Activated CD4-positive, CD25-positive, alpha-beta regulatory T cell treated with anti-CD3 and anti-CD28 coated beads, Interleukin-2, amount 50 U/mL, for 24 hours (primary cell): ENCODE data around the gene ZNF708.
"Not testable (repeated sequence)": the region's sequence is repeated elsewhere in the genome, so short reads cannot be mapped to it uniquely, and the experiment has no call there.

ENCODE experiments used
- ATAC-seq, 2 donors: fragments of 150-1000 bp; cut with Tn5 transposase; one replicate each; pipeline ENCODE4 v1.10.0; 2021; ENCODE audit warnings: mild to moderate bottlenecking in 1 of 2, moderate library complexity in 1 of 2

The ZNF708 gene

DNA sequence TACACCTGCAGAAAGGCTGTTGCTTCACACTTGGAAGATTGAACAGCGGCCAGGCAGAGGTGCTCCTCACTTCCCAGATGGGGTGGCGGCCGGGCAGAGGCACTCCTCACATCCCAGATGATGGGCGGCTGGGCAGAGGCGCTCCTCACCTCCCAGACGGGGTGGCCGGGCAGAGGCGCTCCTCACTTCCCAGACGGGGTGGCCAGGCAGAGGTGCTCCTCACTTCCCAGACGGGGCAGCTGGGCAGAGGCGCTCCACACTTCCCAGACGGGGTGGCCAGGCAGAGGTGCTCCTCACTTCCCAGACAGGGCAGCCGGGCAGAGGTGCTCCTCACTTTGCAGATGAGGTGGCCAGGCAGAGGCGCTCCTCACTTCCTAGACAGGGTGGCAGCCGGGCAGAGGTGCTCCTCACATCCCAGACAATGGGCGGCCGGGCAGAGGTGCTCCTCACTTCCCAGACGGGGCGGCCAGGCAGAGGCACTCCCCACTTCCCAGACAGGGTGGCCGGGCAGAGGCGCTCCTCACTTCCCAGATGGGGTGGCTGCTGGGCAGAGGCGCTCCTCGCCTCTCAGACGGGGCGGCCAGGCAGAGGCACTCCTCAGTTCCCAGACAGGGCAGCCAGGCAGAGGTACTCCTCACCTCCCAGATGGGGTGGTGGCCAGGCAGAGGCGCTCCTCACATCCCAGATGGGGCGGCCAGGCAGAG is 69.6 kb downstream of the ZNF708 start:
- ATAC-seq = not testable (repeated sequence)

DNA sequence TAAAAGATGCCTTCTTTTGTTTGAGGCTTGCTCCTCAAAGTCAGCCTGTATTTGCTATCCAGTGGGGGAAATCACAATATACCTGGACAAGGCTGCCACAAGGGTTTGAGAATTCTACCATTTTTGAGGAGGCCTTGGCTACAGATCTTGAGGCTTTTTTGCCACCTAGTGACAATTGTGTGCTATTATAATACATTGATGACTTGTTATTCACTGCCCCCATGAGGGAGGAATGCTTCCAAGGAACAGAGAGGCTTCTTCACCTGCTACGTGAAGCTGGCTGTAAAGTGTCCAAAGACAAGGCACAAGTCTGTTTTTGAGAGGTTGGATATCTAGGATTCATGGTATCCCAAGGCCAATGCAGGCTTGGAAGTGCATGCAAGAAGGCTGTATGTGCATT is 72.5 kb downstream of the ZNF708 start:
- ATAC-seq = no peak
